GM13977 (cell line): Measurements from ENCODE around the gene GSTM5.
"Not testable (repeated sequence)": the region's sequence is repeated elsewhere in the genome, so short reads cannot be mapped to it uniquely, and the experiment has no call there.

Experiments
- DNase-seq: peaks from one replicate; pipeline ENCODE4 v3.0.0; 2012; ENCODE audit warnings: low spot score
- in situ Hi-C: fragments of 300-500 bp; cut with MboI; formaldehyde crosslinking; loops from one replicate; pipeline ENCODE4 v1.12.0; 2022; ENCODE audit warnings: low sequenced_read_pairs, low pct_unique_long_range_greater_than_20kb, mixed read lengths, inconsistent platforms; ENCODE audit not compliant: unreplicated experiment
- TF ChIP-seq, protein P1 (sequence below): IDR thresholded peaks from 2 replicates; pipeline ENCODE4 v1.5.1; 2012; ENCODE audit warnings: mild to moderate bottlenecking, control low read depth; ENCODE audit not compliant: insufficient read depth; ENCODE audit errors: extremely low read depth, missing control alignments

Gene GSTM5

DNA sequence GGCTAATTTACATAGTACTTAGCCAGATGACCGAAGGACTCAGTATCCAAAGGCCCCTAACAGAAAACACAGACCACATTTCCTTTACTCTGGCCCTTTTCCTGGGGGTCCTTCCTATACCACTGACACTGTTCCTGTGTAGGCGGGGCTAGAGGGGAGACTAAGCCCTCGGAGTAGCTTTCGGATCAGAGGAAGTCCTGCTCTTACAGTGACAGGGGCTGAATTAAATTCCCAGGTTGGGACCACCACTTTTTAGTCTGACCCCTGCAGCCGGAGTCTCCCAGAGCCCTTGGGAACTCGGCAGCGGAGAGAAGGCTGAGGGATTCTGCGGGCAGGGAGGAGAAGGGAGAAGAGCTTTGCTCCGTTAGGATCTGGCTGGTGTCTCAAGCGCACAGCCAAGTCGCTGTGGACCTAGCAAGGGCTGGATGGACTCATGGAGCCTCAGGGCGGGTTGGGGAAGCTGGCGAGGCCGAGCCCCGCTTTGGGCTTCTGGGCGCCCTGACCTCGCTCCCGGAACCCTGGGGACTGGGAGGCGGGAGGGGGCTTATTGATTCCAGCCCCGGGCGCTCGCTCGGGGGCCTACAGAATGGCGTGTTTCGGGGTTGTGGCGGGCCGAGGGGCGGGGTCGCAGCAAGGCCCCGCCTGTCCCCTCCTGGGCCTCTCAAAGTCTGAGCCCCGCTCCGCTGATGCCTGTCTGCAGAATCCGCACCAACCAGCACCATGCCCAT is at the start of gene GSTM5:
GSTM5 (plus strand) TSS at position 659 of the 728 bp plus-strand sequence; CDS start at position 721, 62 bp downstream.
- DNase-seq, in situ Hi-C loops: not testable (repeated sequence)

- in situ Hi-C loops = no loop called here
- TF ChIP-seq, protein P1, sequence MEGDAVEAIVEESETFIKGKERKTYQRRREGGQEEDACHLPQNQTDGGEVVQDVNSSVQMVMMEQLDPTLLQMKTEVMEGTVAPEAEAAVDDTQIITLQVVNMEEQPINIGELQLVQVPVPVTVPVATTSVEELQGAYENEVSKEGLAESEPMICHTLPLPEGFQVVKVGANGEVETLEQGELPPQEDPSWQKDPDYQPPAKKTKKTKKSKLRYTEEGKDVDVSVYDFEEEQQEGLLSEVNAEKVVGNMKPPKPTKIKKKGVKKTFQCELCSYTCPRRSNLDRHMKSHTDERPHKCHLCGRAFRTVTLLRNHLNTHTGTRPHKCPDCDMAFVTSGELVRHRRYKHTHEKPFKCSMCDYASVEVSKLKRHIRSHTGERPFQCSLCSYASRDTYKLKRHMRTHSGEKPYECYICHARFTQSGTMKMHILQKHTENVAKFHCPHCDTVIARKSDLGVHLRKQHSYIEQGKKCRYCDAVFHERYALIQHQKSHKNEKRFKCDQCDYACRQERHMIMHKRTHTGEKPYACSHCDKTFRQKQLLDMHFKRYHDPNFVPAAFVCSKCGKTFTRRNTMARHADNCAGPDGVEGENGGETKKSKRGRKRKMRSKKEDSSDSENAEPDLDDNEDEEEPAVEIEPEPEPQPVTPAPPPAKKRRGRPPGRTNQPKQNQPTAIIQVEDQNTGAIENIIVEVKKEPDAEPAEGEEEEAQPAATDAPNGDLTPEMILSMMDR = no peak
- DNase-seq = no peak
Measured at GRCh38 chr1:109664671-109665070, 47.4 kb upstream of the GSTM5 start.

DNA sequence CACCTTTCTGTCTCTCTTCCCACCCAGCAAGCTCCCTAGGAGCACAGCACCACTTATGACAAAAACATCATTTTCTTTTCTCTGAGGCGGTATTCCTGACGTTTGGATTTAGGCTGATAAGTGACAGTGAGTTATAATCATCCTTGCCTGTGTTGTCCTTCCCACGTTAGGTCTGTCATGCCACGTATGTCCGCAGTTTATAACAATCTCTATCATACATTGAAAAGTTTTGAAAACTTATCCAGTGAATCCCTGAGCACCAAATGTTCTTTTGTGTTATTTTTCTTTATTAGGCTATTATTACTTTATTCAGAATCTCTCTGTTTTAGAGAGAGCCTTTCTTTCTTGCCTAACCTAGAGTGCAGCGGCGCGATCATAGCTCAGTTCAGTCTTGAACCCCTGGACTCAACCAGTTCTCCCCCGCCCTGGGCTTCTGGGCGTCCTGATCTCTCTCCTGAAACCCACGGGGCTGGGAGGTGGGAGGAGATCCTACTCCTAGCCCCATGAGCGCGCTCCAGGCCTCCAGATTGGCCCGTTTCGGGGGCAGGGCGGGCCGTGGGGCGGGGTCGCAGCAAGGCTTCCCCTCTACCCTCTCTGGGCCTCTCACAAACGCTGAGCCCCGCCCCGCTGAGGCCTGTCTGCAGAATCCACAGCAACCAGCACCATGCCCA is 44.5 kb upstream of the GSTM5 start, which contains the start of gene GSTM2:
GSTM2 (plus strand) TSS at position 606 of the 671 bp plus-strand sequence; CDS start at position 665, 59 bp downstream.
- in situ Hi-C loops = no loop called here
- peak; percentile 85 for DNase-seq
- TF ChIP-seq, protein P1 = no peak

DNA sequence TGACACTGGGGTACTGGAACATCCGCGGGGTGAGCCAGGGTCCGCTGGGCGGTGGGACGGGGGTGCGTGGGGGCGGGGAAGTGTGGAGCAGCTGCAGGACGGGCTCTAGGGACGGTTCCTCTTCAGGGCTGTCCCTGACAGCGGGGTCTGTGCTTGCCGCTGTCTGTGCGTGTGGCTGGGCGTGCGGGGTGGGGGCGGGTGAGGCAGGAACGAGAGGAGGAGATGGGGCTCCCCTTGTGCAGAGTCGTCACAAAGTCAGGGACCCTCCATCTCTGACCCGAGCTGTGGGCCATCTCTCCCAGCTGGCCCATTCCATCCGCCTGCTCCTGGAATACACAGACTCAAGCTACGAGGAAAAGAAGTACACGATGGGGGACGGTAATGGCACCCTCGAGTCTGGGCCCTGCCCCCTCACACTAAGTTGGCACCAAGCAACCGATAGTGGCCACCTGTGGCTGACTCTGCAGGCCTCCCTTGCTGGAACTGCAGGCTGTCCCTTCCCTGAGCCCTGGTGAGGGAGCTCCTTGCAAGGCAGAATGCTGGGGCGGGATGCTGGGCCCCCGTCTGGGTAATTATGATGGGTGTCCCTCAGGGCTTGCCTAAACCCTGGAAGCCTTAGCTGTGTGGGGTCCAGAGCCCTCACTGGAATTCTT is 43.8 kb upstream of the GSTM5 start:
- peak; percentile 5 for DNase-seq
- in situ Hi-C loops = no loop called here

GRCh38 chr1:109669246-109669948 is 42.7 kb upstream of the GSTM5 start:
- TF ChIP-seq, protein P1 = no peak
- DNase-seq = peak; percentile 2
- in situ Hi-C loops = no loop called here

More for the DNA sequence above, 43.8 kb upstream of the GSTM5 start:
- TF ChIP-seq, protein P1 = no peak

DNA sequence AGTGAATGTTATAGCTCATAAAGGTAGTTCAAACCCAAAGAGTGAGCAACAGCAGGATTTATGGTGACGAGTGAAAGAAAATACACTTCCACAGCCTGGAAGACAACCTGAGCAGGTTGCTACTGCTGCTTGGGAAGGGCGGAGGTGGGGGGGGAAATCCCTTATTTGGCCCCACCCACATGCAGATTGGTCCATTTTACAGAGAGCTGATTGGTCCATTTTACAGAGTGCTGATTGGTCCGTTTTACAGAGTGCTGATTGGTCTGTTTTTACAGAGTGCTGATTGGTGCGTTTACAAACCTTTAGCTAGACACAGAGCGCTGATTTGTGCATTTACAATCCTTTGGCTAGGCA is 42.1 kb upstream of the GSTM5 start:
- DNase-seq = peak; percentile 1
- in situ Hi-C loops = not testable (repeated sequence)

- in situ Hi-C loops = no loop called here
- DNase-seq = peak; percentile 3
- TF ChIP-seq, protein P1 = no peak
Measured at GRCh38 chr1:109671067-109671466, 41.0 kb upstream of the GSTM5 start.

- in situ Hi-C loops, DNase-seq: not testable (repeated sequence)
Measured at GRCh38 chr1:109673861-109674260, 38.2 kb upstream of the GSTM5 start.

GRCh38 chr1:109676683-109677381 is 35.2 kb upstream of the GSTM5 start:
- peak; percentile 0 for DNase-seq
- in situ Hi-C loops = not testable (repeated sequence)
